Panc1 (cell line): Measurements from ENCODE around the gene ITGA2B.

Experiments used
- POLR2AphosphoS5 ChIP-seq: IDR thresholded peaks from 2 replicates; pipeline ENCODE4 v1.6.1; 2012; ENCODE audit warnings: mild to moderate bottlenecking, low read depth, low read length, moderate library complexity
- SIN3A ChIP-seq: IDR thresholded peaks from 2 replicates; pipeline ENCODE4 v1.6.1; 2012; ENCODE audit warnings: low read depth, mild to moderate bottlenecking, low read length, moderate library complexity, borderline replicate concordance; ENCODE audit not compliant: insufficient read depth
- TCF7L2 ChIP-seq: IDR thresholded peaks from 2 replicates; pipeline ENCODE4 v1.6.1; 2011; ENCODE audit warnings: mild to moderate bottlenecking, low read depth, low read length, inconsistent platforms
- TF ChIP-seq, protein P1 (sequence below): fragments of 450-650 bp; IDR thresholded peaks from 2 replicates; pipeline ENCODE4 v1.5.1; 2017; ENCODE audit warnings: mild to moderate bottlenecking
- TF ChIP-seq, protein P2 (sequence below), 2 experiments: IDR thresholded peaks; 2 replicates each; pipeline ENCODE4 v1.6.1; 2011 to 2012; ENCODE audit warnings: low read depth in 2 of 2, control low read depth in 1 of 2, low read length in 1 of 2, mild to moderate bottlenecking in 1 of 2, moderate library complexity in 1 of 2; ENCODE audit not compliant: insufficient read depth in 1 of 2

DNA sequence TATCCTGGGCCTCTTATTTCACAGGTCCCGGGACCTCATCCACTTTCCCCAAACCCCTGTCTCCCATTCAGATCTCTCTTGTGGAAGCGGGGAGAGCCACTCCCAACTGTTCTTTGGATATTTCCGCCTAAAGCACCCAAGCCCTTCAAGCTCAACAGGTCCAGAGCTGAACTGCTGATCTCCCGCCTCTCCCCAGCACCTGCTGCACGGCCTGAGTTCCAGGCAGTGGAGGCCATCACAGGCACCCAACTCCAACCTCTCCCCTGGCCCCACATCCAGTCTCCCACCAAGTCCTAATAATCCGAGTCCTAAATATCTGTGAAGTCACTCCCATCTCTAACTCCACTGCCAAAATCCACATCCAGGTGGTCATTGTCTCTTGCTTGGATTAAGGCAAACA lies 6.5 kb downstream of the ITGA2B start:
- no peak for TF ChIP-seq POLR2AphosphoS5
- TF ChIP-seq TCF7L2, result no peak
- TF ChIP-seq, protein P1, sequence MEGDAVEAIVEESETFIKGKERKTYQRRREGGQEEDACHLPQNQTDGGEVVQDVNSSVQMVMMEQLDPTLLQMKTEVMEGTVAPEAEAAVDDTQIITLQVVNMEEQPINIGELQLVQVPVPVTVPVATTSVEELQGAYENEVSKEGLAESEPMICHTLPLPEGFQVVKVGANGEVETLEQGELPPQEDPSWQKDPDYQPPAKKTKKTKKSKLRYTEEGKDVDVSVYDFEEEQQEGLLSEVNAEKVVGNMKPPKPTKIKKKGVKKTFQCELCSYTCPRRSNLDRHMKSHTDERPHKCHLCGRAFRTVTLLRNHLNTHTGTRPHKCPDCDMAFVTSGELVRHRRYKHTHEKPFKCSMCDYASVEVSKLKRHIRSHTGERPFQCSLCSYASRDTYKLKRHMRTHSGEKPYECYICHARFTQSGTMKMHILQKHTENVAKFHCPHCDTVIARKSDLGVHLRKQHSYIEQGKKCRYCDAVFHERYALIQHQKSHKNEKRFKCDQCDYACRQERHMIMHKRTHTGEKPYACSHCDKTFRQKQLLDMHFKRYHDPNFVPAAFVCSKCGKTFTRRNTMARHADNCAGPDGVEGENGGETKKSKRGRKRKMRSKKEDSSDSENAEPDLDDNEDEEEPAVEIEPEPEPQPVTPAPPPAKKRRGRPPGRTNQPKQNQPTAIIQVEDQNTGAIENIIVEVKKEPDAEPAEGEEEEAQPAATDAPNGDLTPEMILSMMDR, result no peak
- TF ChIP-seq, protein P2, sequence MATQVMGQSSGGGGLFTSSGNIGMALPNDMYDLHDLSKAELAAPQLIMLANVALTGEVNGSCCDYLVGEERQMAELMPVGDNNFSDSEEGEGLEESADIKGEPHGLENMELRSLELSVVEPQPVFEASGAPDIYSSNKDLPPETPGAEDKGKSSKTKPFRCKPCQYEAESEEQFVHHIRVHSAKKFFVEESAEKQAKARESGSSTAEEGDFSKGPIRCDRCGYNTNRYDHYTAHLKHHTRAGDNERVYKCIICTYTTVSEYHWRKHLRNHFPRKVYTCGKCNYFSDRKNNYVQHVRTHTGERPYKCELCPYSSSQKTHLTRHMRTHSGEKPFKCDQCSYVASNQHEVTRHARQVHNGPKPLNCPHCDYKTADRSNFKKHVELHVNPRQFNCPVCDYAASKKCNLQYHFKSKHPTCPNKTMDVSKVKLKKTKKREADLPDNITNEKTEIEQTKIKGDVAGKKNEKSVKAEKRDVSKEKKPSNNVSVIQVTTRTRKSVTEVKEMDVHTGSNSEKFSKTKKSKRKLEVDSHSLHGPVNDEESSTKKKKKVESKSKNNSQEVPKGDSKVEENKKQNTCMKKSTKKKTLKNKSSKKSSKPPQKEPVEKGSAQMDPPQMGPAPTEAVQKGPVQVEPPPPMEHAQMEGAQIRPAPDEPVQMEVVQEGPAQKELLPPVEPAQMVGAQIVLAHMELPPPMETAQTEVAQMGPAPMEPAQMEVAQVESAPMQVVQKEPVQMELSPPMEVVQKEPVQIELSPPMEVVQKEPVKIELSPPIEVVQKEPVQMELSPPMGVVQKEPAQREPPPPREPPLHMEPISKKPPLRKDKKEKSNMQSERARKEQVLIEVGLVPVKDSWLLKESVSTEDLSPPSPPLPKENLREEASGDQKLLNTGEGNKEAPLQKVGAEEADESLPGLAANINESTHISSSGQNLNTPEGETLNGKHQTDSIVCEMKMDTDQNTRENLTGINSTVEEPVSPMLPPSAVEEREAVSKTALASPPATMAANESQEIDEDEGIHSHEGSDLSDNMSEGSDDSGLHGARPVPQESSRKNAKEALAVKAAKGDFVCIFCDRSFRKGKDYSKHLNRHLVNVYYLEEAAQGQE (IDR thresholded peaks at IDR 0.05; ENCODE audit: insufficient read depth in 1 of 2, low read depth in 2 of 2, low read length in 1 of 2), result no peak
- TF ChIP-seq SIN3A, result no peak
